D721Med (cell line): ENCODE results near the gene PDZD7.

Experiments used
- DNase-seq: peaks from one replicate; pipeline ENCODE4 v3.0.0; 2011; ENCODE audit warnings: low spot score; ENCODE audit not compliant: insufficient read length
- FAIRE-seq: peaks from 2 replicates; lab custom pipeline; 2011; peaks lifted over from hg19 to GRCh38; lab: Jason Lieb, UNC
- CTCF ChIP-seq: IDR thresholded peaks from 2 replicates; pipeline ENCODE4 v1.5.1; 2012; ENCODE audit warnings: mild to moderate bottlenecking, control low read depth; ENCODE audit not compliant: insufficient read depth; ENCODE audit errors: missing control alignments

The PDZD7 gene

GRCh38 chr10:101060951-101061623 lies 30.2 kb upstream of the PDZD7 start:
- no peak for TF ChIP-seq CTCF
- FAIRE-seq, result no peak

GRCh38 chr10:101060036-101060950 lies 29.4 kb upstream of the PDZD7 start:
- FAIRE-seq, result no peak
- peak; percentile 93 for TF ChIP-seq CTCF
- peak; percentile 80 for DNase-seq

More at GRCh38 chr10:101060951-101061623, 30.2 kb upstream of the PDZD7 start:
- peak; percentile 96 for DNase-seq

GRCh38 chr10:101056365-101057151 lies 25.6 kb upstream of the PDZD7 start:
- FAIRE-seq (no peak), DNase-seq (no peak)
- no peak for TF ChIP-seq CTCF

GRCh38 chr10:101055411-101055810 lies 24.5 kb upstream of the PDZD7 start:
- FAIRE-seq (no peak), DNase-seq (no peak)
- peak; percentile 23 for TF ChIP-seq CTCF

GRCh38 chr10:101054876-101055275 lies 23.9 kb upstream of the PDZD7 start:
- no peak for TF ChIP-seq CTCF
- no peak for DNase-seq
- no peak for FAIRE-seq

- TF ChIP-seq CTCF, result no peak
- no peak for FAIRE-seq
- no peak for DNase-seq
Observed at GRCh38 chr10:101054351-101054750, 23.4 kb upstream of the PDZD7 start.
